ENCODE measurements around the gene MYH10.

MYH10 gene

GRCh38 chr17:8465356-8465755 is 165.2 kb downstream of the MYH10 start:
- H3K4me3 ChIP-seq (ENCODE audit: low read depth, low read length): no peak overlapping the region
- TF ChIP-seq CTCF (IDR thresholded peaks at IDR 0.05; ENCODE audit: low read depth, low read length): no peak

GRCh38 chr17:8464941-8465340 is 165.6 kb downstream of the MYH10 start:
- TF ChIP-seq CTCF (IDR thresholded peaks at IDR 0.05; ENCODE audit: low read depth, low read length): no peak

GRCh38 chr17:8463099-8463498 is 167.4 kb downstream of the MYH10 start:
- no peak overlapping the region for H3K4me3 ChIP-seq (ENCODE audit: low read depth, low read length)
- no peak for TF ChIP-seq CTCF (IDR thresholded peaks at IDR 0.05; ENCODE audit: low read depth, low read length)

More at GRCh38 chr17:8464941-8465340, 165.6 kb downstream of the MYH10 start:
- no peak overlapping the region for H3K4me3 ChIP-seq (ENCODE audit: low read depth, low read length)

GRCh38 chr17:8462564-8462963 is 168.0 kb downstream of the MYH10 start:
- H3K4me3 ChIP-seq (ENCODE audit: low read depth, low read length): no peak overlapping the region
- TF ChIP-seq CTCF (IDR thresholded peaks at IDR 0.05; ENCODE audit: low read depth, low read length): no peak

- no peak for TF ChIP-seq CTCF (IDR thresholded peaks at IDR 0.05; ENCODE audit: low read depth, low read length)
- H3K4me3 ChIP-seq (ENCODE audit: low read depth, low read length): no peak overlapping the region
Measured at GRCh38 chr17:8459831-8460230, 170.7 kb downstream of the MYH10 start.

GRCh38 chr17:8459107-8459506 is 171.4 kb downstream of the MYH10 start:
- TF ChIP-seq CTCF (IDR thresholded peaks at IDR 0.05; ENCODE audit: low read depth, low read length): no peak
- no peak overlapping the region for H3K4me3 ChIP-seq (ENCODE audit: low read depth, low read length)

- TF ChIP-seq CTCF (IDR thresholded peaks at IDR 0.05; ENCODE audit: low read depth, low read length): no peak
- no peak overlapping the region for H3K4me3 ChIP-seq (ENCODE audit: low read depth, low read length)
Measured at GRCh38 chr17:8458128-8458527, 172.4 kb downstream of the MYH10 start.
